ENCODE data around the gene UNKL.

UNKL gene

GRCh38 chr16:1422076-1422475 lies 7.6 kb upstream of the UNKL start:
- ChIA-PET CTCF (no interaction called here), POLR2A (no interaction called here)
- no peak for TF ChIP-seq CTCF (IDR thresholded peaks at IDR 0.05; ENCODE audit: control extremely low read depth, extremely low read depth, low read depth, missing control alignments)
- DNase-seq (ENCODE audit: extremely low spot score): no peak

- DNase-seq (ENCODE audit: extremely low spot score): no peak
- CTCF ChIA-PET: interaction anchor here (0.7 to 1.4 kb wide), 4 partner anchors 56 to 363 kb away, joined by 3 to 4 read pairs (median 3); partner anchors contain the start of genes MAPK8IP3, NUBP2 and SPSB3
- POLR2A ChIA-PET: interaction anchor here (1.0 to 1.5 kb wide), 2 partner anchors 51 to 545 kb away, joined by 3 to 4 read pairs; no protein-coding TSS in a partner anchor
- no peak for TF ChIP-seq CTCF (IDR thresholded peaks at IDR 0.05; ENCODE audit: control extremely low read depth, extremely low read depth, low read depth, missing control alignments)
These were observed 5.6 kb upstream of the UNKL start for GRCh38 chr16:1420111-1420539.

- DNase-seq (ENCODE audit: extremely low spot score): no peak
- ChIA-PET CTCF (no interaction called here), POLR2A (interaction anchor here (0.6 kb wide), 1 partner anchor 8 kb away, joined by 4 read pairs; no protein-coding TSS in a partner anchor)
- no peak for TF ChIP-seq CTCF (IDR thresholded peaks at IDR 0.05; ENCODE audit: control extremely low read depth, extremely low read depth, low read depth, missing control alignments)
These were observed 2.0 kb upstream of the UNKL start for GRCh38 chr16:1416521-1416941.

- TF ChIP-seq CTCF (IDR thresholded peaks at IDR 0.05; ENCODE audit: control extremely low read depth, extremely low read depth, low read depth, missing control alignments): peak; percentile 85
- CTCF ChIA-PET: interaction anchor here (1.0 kb wide), 1 partner anchor 10 kb away, joined by 4 read pairs; no protein-coding TSS in a partner anchor
- peak; percentile 69 for DNase-seq (ENCODE audit: extremely low spot score)
- POLR2A ChIA-PET: no interaction called here
These were observed 596 bp downstream of the UNKL start for GRCh38 chr16:1413684-1414531.

GRCh38 chr16:1412847-1413246 lies 1.7 kb downstream of the UNKL start:
- CTCF ChIA-PET: interaction anchor here (1.0 to 1.4 kb wide), 4 partner anchors 9 to 75 kb away, joined by 3 to 7 read pairs (median 4); no protein-coding TSS in a partner anchor
- DNase-seq (ENCODE audit: extremely low spot score): no peak
- POLR2A ChIA-PET: no interaction called here
- TF ChIP-seq CTCF (IDR thresholded peaks at IDR 0.05; ENCODE audit: control extremely low read depth, extremely low read depth, low read depth, missing control alignments): no peak

GRCh38 chr16:1408171-1408837 lies 6.2 kb downstream of the UNKL start:
- no peak for TF ChIP-seq CTCF (IDR thresholded peaks at IDR 0.05; ENCODE audit: control extremely low read depth, extremely low read depth, low read depth, missing control alignments)
- POLR2A ChIA-PET: interaction anchor here (0.5 to 0.7 kb wide), 3 partner anchors 8 to 82 kb away, joined by 3 to 7 read pairs (median 4); no protein-coding TSS in a partner anchor
- CTCF ChIA-PET: interaction anchor here (1.3 to 1.8 kb wide), 2 partner anchors 46 to 315 kb away, joined by 3 to 4 read pairs; no protein-coding TSS in a partner anchor

More at GRCh38 chr16:1408171-1408837, 6.2 kb downstream of the UNKL start:
- peak; percentile 96 for DNase-seq (ENCODE audit: extremely low spot score)

Measured in GM10248 (cell line).